Sigmoid colon (tissue), 4 donors: ENCODE measurements around the gene CNTFR.

Source experiments
- POLR2A ChIP-seq, 2 donors: fragments of 450-650 bp; IDR thresholded peaks; one replicate each; pipeline ENCODE4 v1.6.1; 2016; ENCODE audit warnings: antibody characterized with exemption in 2 of 2, mild to moderate bottlenecking in 2 of 2, moderate library complexity in 2 of 2
- POLR2AphosphoS5 ChIP-seq, 4 donors: sonication (generic); formaldehyde crosslinking; IDR thresholded peaks; one replicate each; pipeline ENCODE4 v1.6.1; 2017; ENCODE audit warnings: antibody characterized with exemption in 4 of 4
- TF ChIP-seq, protein P1 (sequence below), 4 experiments: fragments of 450-650 bp in 3 of 4; fragments of 200-600 bp in 1 of 4; IDR thresholded peaks; one replicate each; pipeline ENCODE4 v1.5.1; 2016 to 2019; ENCODE audit warnings: antibody characterized with exemption in 4 of 4, mild to moderate bottlenecking in 3 of 4, moderate library complexity in 2 of 4

DNA sequence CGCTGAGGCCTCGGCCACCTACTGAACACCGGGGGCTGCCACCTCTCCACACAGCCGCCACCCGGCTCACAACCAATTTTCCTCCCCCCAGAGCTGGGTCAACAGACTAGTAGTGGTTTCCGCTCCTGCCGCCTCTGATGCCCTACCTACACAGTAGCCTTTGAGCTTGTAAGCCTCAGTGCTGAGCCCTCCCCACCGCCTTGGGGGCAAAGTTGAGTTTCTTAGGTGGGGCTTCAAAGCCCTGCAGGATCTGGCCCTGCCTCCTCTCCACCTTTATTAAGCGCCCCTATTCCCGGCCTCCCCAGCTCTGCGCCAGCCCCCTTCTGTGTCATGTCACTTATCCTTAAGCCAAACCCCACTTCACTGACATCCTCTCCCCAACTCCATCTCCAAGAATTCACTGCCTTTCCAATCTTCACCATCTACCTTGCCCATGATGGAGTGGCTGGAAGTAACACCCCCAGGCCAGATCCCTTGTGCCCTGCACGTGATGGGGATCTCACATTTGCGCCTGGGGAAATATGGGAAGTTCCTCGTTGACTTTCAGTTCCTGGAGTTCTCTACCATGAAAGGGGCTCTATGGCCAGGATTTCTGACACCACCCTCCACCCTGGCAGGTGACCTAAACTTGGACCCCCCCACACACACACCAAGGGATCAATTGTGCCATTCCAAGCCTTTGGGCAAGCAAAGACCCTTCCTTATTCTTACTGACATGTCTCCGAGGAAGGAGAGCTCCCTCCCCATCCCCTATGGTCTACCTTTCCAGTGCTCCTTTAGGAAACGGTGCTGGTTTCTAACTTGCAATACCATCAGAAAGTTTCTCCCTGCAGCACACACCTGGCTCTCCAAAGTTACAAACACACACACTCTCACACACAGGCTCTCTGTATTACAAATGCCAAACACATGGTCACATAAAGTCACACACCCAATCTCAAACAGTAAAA lies 2.7 kb upstream of the CNTFR start:
- TF ChIP-seq POLR2A (IDR thresholded peaks at IDR 0.05) (no peak), POLR2AphosphoS5 (IDR thresholded peaks at IDR 0.05) (no peak)
- TF ChIP-seq, protein P1, sequence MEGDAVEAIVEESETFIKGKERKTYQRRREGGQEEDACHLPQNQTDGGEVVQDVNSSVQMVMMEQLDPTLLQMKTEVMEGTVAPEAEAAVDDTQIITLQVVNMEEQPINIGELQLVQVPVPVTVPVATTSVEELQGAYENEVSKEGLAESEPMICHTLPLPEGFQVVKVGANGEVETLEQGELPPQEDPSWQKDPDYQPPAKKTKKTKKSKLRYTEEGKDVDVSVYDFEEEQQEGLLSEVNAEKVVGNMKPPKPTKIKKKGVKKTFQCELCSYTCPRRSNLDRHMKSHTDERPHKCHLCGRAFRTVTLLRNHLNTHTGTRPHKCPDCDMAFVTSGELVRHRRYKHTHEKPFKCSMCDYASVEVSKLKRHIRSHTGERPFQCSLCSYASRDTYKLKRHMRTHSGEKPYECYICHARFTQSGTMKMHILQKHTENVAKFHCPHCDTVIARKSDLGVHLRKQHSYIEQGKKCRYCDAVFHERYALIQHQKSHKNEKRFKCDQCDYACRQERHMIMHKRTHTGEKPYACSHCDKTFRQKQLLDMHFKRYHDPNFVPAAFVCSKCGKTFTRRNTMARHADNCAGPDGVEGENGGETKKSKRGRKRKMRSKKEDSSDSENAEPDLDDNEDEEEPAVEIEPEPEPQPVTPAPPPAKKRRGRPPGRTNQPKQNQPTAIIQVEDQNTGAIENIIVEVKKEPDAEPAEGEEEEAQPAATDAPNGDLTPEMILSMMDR (IDR thresholded peaks at IDR 0.05): no peak
